Vagina (tissue), 2 donors: Measurements from ENCODE around the gene BAAT.

Source experiments
- CTCF ChIP-seq, 3 experiments: fragments of 450-650 bp in 2 of 3; fragments of 200-600 bp in 1 of 3; sonication (generic) in 1 of 3; IDR thresholded peaks; one replicate each; pipeline ENCODE4 v1.5.1; 2017 to 2019; ENCODE audit warnings: antibody characterized with exemption in 3 of 3, mild to moderate bottlenecking in 2 of 3, moderate library complexity in 2 of 3
- POLR2A ChIP-seq, 2 donors: fragments of 450-650 bp; IDR thresholded peaks; one replicate each; pipeline ENCODE4 v1.6.1; 2017; ENCODE audit warnings: antibody characterized with exemption in 2 of 2, mild to moderate bottlenecking in 2 of 2, moderate library complexity in 2 of 2
- POLR2AphosphoS5 ChIP-seq, 2 donors: sonication (generic); formaldehyde crosslinking; IDR thresholded peaks; one replicate each; pipeline ENCODE4 v1.9.0; 2017; ENCODE audit warnings: antibody characterized with exemption in 2 of 2, mild to moderate bottlenecking in 2 of 2, low read depth in 1 of 2; ENCODE audit not compliant: insufficient read depth in 1 of 2

GRCh38 chr9:101427358-101427757 lies 42.6 kb upstream of the BAAT start:
- TF ChIP-seq CTCF (IDR thresholded peaks at IDR 0.05) (no peak), POLR2A (IDR thresholded peaks at IDR 0.05) (no peak), POLR2AphosphoS5 (IDR thresholded peaks at IDR 0.05; ENCODE audit: insufficient read depth in 1 of 2, low read depth in 1 of 2) (no peak)
